Thoracic aorta (tissue), 2 donors: Measurements from ENCODE around the gene IDH3B. TPM values are rescaled to one million over a fixed set of nuclear protein-coding genes. Genes with fewer than 3 reads are reported as not detected.

Experiments
- ATAC-seq: fragments of 150-250 bp; one replicate; pipeline ENCODE4 v1.8.0; 2017; ENCODE audit warnings: low read depth; ENCODE audit not compliant: insufficient number of reproducible peaks, low FRiP score
- DNase-seq: peaks from one replicate; pipeline ENCODE4 v3.0.0-alpha.2; 2020; ENCODE audit warnings: low spot score
- H3K27ac ChIP-seq, 2 donors: fragments of 200-600 bp; sonication (generic); 1 replicate in 1 of 2; 2 replicates in 1 of 2; pipeline ENCODE4 v1.5.1; 2016; ENCODE audit warnings: mild to moderate bottlenecking in 2 of 2, moderate library complexity in 2 of 2
- H3K27me3 ChIP-seq: fragments of 200-600 bp; sonication (generic); replicated peaks from 2 replicates; pipeline ENCODE4 v1.6.0; 2016; ENCODE audit warnings: mild to moderate bottlenecking; ENCODE audit not compliant: insufficient read depth
- H3K36me3 ChIP-seq: fragments of 200-600 bp; sonication (generic); one replicate; pipeline ENCODE4 v1.5.1; 2016
- H3K4me1 ChIP-seq, 2 donors: fragments of 200-600 bp; sonication (generic); 1 replicate in 1 of 2; 2 replicates in 1 of 2; pipeline versions ENCODE4 v1.5.1 to v1.6.0; 2016; ENCODE audit warnings: low read depth in 2 of 2, mild to moderate bottlenecking in 1 of 2; ENCODE audit not compliant: control insufficient read depth in 1 of 2
- H3K4me3 ChIP-seq: fragments of 200-600 bp; sonication (generic); 2 replicates; pipeline ENCODE4 v1.5.1; 2016; ENCODE audit warnings: mild to moderate bottlenecking
- H3K9me3 ChIP-seq: fragments of 200-600 bp; sonication (generic); 2 replicates; pipeline ENCODE4 v1.5.1; 2016
- total RNA-seq, 2 donors: library from RNA; depleted of rRNA; stranded (reverse); fragments of >200 nt; gene quantifications; one replicate each; pipeline versions ENCODE4 v1.1.0 to v1.2.3, GENCODE V29; 2016
- TF ChIP-seq, protein P1 (sequence below): fragments of 200-600 bp; sonication (generic); IDR thresholded peaks from one replicate; pipeline ENCODE4 v1.5.1; 2019; ENCODE audit warnings: antibody characterized with exemption

IDH3B gene
- total RNA-seq, 2 donors from 2014 or later = 94.5 to 95.3 TPM

DNA sequence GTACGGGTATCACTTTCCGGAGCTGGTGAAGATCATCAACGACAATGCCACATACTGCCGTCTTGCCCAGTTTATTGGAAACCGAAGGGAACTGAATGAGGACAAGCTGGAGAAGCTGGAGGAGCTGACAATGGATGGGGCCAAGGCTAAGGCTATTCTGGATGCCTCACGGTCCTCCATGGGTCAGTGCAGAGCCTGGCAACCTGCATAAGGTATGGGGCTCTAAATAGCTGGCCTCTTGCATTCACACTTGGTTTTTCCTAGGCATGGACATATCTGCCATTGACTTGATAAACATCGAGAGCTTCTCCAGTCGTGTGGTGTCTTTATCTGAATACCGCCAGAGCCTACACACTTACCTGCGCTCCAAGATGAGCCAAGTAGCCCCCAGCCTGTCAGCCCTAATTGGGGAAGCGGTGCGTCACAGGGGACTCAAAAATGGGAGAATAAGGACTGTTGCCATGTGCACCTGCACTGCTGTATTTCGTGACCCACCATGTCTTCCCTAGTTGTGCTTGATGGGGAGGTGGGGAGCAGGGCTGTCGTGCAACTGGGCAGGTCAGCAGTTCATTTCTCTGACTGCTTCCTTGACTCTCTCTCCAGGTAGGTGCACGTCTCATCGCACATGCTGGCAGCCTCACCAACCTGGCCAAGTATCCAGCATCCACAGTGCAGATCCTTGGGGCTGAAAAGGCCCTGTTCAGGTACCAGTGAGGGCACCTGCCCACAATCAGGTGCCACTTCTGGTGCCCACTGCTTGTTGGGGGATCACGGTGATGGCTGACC lies 8.5 kb downstream of the IDH3B start:
- TF ChIP-seq, protein P1, sequence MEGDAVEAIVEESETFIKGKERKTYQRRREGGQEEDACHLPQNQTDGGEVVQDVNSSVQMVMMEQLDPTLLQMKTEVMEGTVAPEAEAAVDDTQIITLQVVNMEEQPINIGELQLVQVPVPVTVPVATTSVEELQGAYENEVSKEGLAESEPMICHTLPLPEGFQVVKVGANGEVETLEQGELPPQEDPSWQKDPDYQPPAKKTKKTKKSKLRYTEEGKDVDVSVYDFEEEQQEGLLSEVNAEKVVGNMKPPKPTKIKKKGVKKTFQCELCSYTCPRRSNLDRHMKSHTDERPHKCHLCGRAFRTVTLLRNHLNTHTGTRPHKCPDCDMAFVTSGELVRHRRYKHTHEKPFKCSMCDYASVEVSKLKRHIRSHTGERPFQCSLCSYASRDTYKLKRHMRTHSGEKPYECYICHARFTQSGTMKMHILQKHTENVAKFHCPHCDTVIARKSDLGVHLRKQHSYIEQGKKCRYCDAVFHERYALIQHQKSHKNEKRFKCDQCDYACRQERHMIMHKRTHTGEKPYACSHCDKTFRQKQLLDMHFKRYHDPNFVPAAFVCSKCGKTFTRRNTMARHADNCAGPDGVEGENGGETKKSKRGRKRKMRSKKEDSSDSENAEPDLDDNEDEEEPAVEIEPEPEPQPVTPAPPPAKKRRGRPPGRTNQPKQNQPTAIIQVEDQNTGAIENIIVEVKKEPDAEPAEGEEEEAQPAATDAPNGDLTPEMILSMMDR = no peak
- DNase-seq = no peak
- Histone ChIP-seq H3K4me3 (no peak overlapping the region), H3K36me3 (peaks cover 55% of the 10 kb centered on the region), H3K4me1 (peaks cover 8 to 26% of the 10 kb centered on the region in 2 donors), H3K27ac (no peak overlapping the region), H3K27me3 (no peaks in the 10 kb centered on the region), H3K9me3 (no peaks in the 10 kb centered on the region)
- no peak for ATAC-seq

DNA sequence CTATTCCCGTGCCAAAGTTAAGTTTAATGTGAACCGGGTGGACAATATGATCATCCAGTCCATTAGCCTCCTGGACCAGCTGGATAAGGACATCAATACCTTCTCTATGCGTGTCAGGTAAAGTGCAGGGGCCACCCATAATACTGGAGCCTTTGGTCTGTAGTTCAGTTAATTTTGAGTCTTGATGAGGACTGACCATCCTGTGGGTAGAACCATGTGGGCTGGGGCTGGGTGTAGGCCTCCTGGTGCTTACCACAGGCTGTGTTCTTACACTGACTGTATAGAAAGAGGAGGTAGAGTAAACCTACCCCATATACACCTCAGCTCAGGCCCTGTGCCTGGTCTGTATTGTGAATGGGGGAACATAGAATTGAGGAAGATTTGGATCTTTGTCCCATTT lies 9.2 kb downstream of the IDH3B start:
- no peaks in the 10 kb centered on the region for H3K9me3 ChIP-seq
- no peak overlapping the region for H3K27ac ChIP-seq
- TF ChIP-seq, protein P1 = no peak
- no peak for DNase-seq
- no peaks in the 10 kb centered on the region for H3K27me3 ChIP-seq
- H3K36me3 ChIP-seq = peaks cover 49% of the 10 kb centered on the region
- H3K4me3 ChIP-seq = no peak overlapping the region
- ATAC-seq = no peak
- H3K4me1 ChIP-seq = peaks cover 8 to 26% of the 10 kb centered on the region in 2 donors

DNA sequence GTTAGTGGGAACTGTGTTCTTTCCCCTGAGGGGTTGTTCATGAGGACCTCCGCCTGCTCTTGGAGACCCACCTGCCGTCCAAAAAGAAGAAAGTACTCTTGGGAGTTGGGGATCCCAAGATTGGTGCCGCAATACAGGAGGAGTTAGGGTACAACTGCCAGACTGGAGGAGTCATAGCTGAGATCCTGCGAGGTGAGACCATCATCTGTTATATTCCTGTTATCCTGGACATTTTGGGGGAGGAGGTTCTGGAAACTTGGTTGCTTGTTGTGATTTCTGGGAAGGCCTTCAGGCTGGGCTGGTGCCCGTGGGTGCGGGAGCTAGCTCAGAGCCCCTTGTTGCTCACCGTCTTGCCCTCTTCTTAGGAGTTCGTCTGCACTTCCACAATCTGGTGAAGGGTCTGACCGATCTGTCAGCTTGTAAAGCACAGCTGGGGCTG lies 9.6 kb downstream of the IDH3B start:
- Histone ChIP-seq H3K4me1 (peaks cover 8 to 26% of the 10 kb centered on the region in 2 donors), H3K27ac (no peak overlapping the region), H3K4me3 (no peak overlapping the region), H3K9me3 (no peaks in the 10 kb centered on the region), H3K27me3 (no peaks in the 10 kb centered on the region), H3K36me3 (peaks cover 45% of the 10 kb centered on the region)
- TF ChIP-seq, protein P1 = no peak
- ATAC-seq = no peak
- no peak for DNase-seq

GRCh38 chr20:2653556-2654383 lies 10.2 kb downstream of the IDH3B start:
- Histone ChIP-seq H3K27me3 (no peaks in the 10 kb centered on the region), H3K4me3 (peak overlapping the region; percentile 96), H3K27ac (no peak overlapping the region), H3K4me1 (peaks cover 8 to 26% of the 10 kb centered on the region in 2 donors), H3K9me3 (no peaks in the 10 kb centered on the region), H3K36me3 (peaks cover 40% of the 10 kb centered on the region)
- DNase-seq (no peak), ATAC-seq (no peak)
- TF ChIP-seq, protein P1 = no peak
